NOMO-1 treated with DMSO at 0.1 percent for 48 hours (cell line): Measurements from ENCODE around the gene MUC20.
"Not testable (repeated sequence)": the region's sequence is repeated elsewhere in the genome, so short reads cannot be mapped to it uniquely, and the experiment has no call there.

Experiments
- DNase-seq: peaks from one replicate; lab custom pipeline; 2025; ENCODE audit not compliant: unreplicated experiment; lab: John Stamatoyannopoulos, UW

MUC20 gene

DNA sequence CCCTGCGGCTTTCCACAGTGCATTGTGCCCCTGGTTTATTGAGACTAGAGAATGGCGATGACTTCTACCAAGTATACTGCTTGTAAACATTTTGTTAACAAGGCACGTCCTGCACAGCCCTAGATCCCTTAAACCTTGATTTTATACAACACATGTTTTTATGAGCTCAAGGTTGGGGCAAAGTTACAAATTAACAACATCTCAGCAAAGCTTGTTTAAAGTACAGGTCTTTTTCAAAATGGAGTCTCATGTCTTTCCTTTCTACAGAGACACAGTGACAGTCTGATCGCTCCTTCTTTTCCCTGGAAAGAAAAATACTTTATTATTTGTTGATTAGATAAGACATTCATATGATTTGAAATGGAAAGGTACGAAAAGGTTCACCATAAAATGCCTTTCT is 8.0 kb downstream of the MUC20 start:
- not testable (repeated sequence) for DNase-seq

- no peak for DNase-seq
Observed at GRCh38 chr3:195729476-195730251, 8.9 kb downstream of the MUC20 start.

GRCh38 chr3:195731356-195731905 is 10.7 kb downstream of the MUC20 start:
- no peak for DNase-seq

DNA sequence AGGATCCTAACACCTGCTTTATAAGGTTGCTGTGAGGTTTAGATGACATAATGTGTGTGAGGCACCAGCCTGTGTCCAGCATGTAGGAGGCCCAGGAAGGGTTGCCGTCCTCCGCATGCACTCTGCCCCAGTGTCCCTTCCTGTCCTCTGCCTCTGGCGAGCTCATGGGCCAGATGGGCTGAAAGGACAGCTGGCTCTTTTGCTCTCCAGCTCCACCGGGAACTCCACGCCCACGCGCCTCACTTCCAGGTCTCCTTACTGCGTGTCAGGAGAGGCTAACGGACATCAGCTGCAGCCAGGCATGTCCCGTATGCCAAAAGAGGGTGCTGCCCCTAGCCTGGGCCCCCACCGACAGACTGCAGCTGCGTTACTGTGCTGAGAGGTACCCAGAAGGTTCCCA is 12.2 kb downstream of the MUC20 start:
- no peak for DNase-seq

- DNase-seq: no peak
Observed at GRCh38 chr3:195735036-195735695, 14.4 kb downstream of the MUC20 start.

- DNase-seq: no peak
Observed at GRCh38 chr3:195736866-195737490, 16.2 kb downstream of the MUC20 start.

DNA sequence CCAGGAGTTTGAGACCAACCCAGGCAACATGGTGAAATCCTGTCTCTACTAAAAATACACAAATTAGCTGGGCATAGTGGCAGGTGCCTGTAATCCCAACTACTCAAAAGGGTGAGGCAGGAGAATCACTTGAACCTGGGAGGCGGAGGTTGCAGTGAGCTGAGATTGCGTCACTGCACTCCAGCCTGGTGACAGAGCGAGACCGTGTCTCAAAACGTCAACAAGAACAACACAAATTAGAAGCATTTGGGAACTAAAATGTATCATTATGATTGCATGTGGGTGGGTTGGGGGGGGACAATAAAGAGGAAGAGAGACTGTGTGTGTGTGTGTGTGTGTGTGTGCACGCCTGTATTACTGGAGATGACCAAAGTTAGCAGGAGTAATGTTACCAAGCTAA is 17.0 kb downstream of the MUC20 start:
- DNase-seq: not testable (repeated sequence)

DNA sequence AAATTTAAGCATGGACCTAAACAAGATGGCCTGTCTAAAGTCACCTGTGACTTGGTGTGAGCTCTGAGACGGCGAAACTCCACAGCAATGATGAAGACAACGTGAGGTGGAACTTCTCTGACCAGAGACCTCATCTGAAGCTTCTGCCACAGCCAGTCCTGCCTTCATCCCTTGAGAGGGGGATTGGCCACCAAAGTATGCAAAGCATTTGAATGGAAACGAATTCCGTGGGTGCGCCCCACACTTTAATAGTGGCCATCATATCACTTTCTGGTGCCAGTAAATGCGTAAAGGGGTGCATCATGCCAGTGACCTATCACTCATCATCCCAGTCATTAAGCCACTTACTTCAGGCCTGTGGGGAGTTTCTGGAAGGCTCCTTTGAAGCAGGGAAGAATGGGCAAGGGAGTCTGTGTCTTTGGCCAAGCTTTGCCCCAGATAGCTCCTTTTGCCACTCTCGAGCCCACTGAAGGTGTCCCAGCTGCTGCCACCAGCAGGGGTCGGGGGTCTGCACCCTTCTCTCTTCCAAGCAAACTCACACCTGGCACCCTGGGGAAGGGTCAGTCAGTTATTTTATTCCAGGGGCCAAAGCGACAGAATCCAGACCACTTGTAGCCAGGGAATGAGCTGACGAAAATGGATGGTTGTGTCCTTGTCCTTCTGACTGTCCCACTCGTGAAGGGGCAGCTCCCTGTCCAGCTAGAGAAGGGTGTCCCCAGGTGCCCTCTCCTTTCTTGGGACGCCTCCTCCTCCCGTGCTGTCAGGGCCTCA is 17.7 kb downstream of the MUC20 start:
- DNase-seq: no peak

GRCh38 chr3:195739561-195740111 is 18.9 kb downstream of the MUC20 start:
- no peak for DNase-seq

- DNase-seq: no peak
Observed at GRCh38 chr3:195744437-195744836, 23.7 kb downstream of the MUC20 start.

DNA sequence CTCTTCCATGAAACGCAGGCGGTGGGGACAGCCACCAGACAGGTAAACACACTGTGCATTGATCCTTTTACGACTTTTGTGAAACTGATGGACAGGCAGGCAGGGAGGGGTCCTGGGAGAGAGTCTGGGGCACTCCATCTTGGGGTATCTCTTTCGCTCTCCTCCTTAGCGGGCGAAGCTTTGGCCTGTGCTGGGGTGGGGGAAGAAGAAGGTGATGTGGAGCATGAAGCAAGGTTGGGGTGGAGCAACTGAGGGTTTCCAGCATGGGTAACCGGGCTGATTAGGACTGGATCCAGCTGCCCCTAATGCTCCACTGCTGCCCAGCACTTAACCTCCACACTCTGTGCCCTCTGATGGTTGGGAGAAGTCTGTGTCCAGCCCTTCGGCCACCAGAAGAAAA is 25.6 kb downstream of the MUC20 start:
- DNase-seq: no peak

- no peak for DNase-seq
Observed at GRCh38 chr3:195746751-195747150, 26.0 kb downstream of the MUC20 start.

DNA sequence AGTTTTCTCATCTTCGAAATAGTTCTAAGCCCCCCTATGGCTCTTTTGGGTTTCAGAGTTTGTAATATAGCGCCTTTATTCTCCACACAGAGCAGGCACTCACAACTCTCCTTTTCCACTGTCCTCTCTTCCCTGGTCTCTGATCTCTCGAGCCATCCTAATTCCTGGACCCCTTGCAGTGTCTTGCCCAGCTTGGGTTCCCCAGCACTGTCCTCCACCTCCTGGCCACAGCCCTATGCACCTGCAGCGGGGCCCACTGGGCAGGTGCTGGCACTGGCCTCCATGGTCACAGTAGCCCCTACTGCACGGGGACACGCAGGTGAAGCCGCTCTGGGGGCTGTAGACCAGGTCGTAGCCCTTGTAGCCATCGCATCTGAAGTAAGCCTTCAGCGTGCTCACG is 27.9 kb downstream of the MUC20 start:
- no peak for DNase-seq

DNA sequence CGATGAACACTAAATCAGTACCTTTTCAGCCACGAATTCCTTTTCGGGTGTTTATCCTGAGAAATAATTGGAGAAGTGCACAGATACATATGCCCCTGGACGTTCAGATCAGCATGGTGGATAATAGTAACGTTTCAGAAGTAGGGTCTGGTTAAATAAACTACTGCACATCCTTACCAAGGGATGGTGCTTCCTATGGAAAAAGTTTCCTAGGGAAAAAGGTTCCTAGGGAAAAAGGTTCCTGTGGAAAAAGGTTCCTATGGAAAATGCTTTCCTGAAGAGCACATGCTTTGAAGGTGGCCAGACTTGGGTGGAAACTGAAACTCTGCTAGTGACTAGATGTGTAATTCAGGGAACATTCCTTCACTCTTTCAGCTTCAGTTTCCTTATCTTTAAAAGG is 28.3 kb downstream of the MUC20 start:
- not testable (repeated sequence) for DNase-seq

GRCh38 chr3:195750797-195751520 is 30.2 kb downstream of the MUC20 start:
- no peak for DNase-seq

DNA sequence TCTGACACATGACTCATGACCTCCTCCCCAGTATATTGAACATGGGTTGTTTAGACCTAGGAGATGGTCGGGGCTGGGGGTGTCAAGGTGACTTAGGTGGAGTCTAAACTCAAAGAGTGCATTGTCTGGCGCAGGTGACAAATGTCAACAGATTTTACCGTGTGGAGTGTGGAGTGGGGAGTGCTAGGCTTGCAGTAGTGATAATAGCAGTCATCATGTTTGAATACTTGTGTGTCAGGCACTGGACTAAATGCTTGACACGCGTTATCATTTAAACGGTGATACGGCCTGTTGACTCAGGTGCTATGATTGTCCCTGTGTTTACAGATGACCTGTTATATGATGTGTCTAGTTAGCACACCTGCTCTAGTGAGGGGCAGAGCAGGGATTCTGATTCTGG is 30.8 kb downstream of the MUC20 start:
- no peak for DNase-seq

- DNase-seq: no peak
Observed at GRCh38 chr3:195752066-195752465, 31.3 kb downstream of the MUC20 start.

GRCh38 chr3:195752546-195753331 is 32.0 kb downstream of the MUC20 start:
- DNase-seq: no peak

GRCh38 chr3:195753581-195753980 is 32.8 kb downstream of the MUC20 start:
- DNase-seq: no peak
